H1 (cell line): ENCODE data around the gene CD38. TPM values are rescaled to one million over a fixed set of nuclear protein-coding genes. Genes with fewer than 3 reads are reported as not detected.

Experiments used
- CTCF ChIA-PET: fragments of 300-600 bp; sonication (Branson Sonifier 250); formaldehyde crosslinking; loops from one replicate; lab custom pipeline; 2021; ENCODE audit not compliant: partially characterized antibody; lab: Charles Lee
- POLR2A ChIA-PET: fragments of 300-600 bp; sonication (Branson Sonifier 250); formaldehyde crosslinking; loops from one replicate; lab custom pipeline; 2021; ENCODE audit warnings: inconsistent platforms; ENCODE audit not compliant: partially characterized antibody; lab: Charles Lee
- DNase-seq, 2 experiments: peaks; one replicate each; pipeline versions ENCODE4 v3.0.0 to v3.0.0-alpha.2; 2010 to 2022; ENCODE audit warnings: low spot score in 2 of 2, low read depth in 1 of 2, mixed read lengths in 1 of 2
- FAIRE-seq: peaks from 2 replicates; lab custom pipeline; 2011; peaks lifted over from hg19 to GRCh38; lab: Jason Lieb, UNC
- H2AFZ ChIP-seq: 2 replicates; pipeline ENCODE4 v1.8.1; 2012; ENCODE audit warnings: low read length, inconsistent platforms
- H2AK5ac ChIP-seq: 2 replicates; pipeline ENCODE4 v1.6.1; 2013; ENCODE audit warnings: low read depth, low read length
- H2BK120ac ChIP-seq: replicated peaks from 2 replicates; pipeline ENCODE3; 2013; ENCODE audit warnings: low read depth, low read length, inconsistent platforms
- H2BK12ac ChIP-seq: 2 replicates; pipeline ENCODE4 v1.6.1; 2013; ENCODE audit warnings: low read depth, low read length
- H2BK15ac ChIP-seq: 2 replicates; pipeline ENCODE4 v1.6.1; 2013; ENCODE audit warnings: low read length
- H2BK20ac ChIP-seq: 2 replicates; pipeline ENCODE4 v1.6.1; 2013; ENCODE audit warnings: low read length
- H2BK5ac ChIP-seq: 2 replicates; pipeline ENCODE4 v1.6.1; 2013; ENCODE audit warnings: low read depth, low read length
- H3K14ac ChIP-seq: 2 replicates; pipeline ENCODE4 v1.6.1; 2013; ENCODE audit warnings: inconsistent platforms; ENCODE audit not compliant: insufficient read length
- H3K18ac ChIP-seq: 2 replicates; pipeline ENCODE4 v1.6.1; 2013; ENCODE audit warnings: low read length; ENCODE audit errors: extremely low read depth
- H3K23ac ChIP-seq: 2 replicates; pipeline ENCODE4 v1.6.1; 2013; ENCODE audit warnings: inconsistent platforms; ENCODE audit not compliant: insufficient read length
- H3K23me2 ChIP-seq: 2 replicates; pipeline ENCODE4 v1.6.1; 2013; ENCODE audit warnings: low read depth, low read length
- H3K27ac ChIP-seq: 2 replicates; pipeline ENCODE4 v1.6.1; 2011; ENCODE audit warnings: low read depth, low read length, inconsistent platforms
- H3K27me3 ChIP-seq, 4 experiments: replicated peaks in 1 of 4; 1 replicate in 1 of 4; 2 replicates in 3 of 4; pipeline versions ENCODE4 v1.6.1 to v1.8.1; 2011 to 2013; ENCODE audit warnings: low read length in 3 of 4, mild to moderate bottlenecking in 3 of 4, inconsistent platforms in 2 of 4, mixed read lengths in 2 of 4, moderate library complexity in 1 of 4; ENCODE audit not compliant: control insufficient read depth in 3 of 4, insufficient read depth in 3 of 4; ENCODE audit errors: extremely low read depth in 1 of 4
- H3K36me3 ChIP-seq, 4 experiments: 2 replicates each; pipeline versions ENCODE4 v1.6.1 to v1.8.1; 2011 to 2013; ENCODE audit warnings: mild to moderate bottlenecking in 4 of 4, low read length in 3 of 4, moderate library complexity in 2 of 4, control low read depth in 1 of 4, inconsistent platforms in 1 of 4; ENCODE audit not compliant: insufficient read depth in 4 of 4, control insufficient read depth in 2 of 4
- H3K4ac ChIP-seq: replicated peaks from 2 replicates; pipeline ENCODE3; 2013; ENCODE audit warnings: low read length, low read depth, mixed read lengths, inconsistent platforms; ENCODE audit not compliant: insufficient read length
- H3K4me1 ChIP-seq, 4 experiments: replicated peaks in 1 of 4; 1 replicate in 1 of 4; 2 replicates in 3 of 4; pipeline versions ENCODE4 v1.6.1 to v1.8.1; 2011 to 2013; ENCODE audit warnings: low read length in 3 of 4, inconsistent platforms in 2 of 4, mixed read lengths in 1 of 4; ENCODE audit not compliant: insufficient read depth in 4 of 4, control insufficient read depth in 3 of 4
- H3K4me2 ChIP-seq, 2 experiments: 2 replicates each; pipeline versions ENCODE4 v1.6.1 to v1.8.1; 2011 to 2013; ENCODE audit warnings: low read depth in 2 of 2, low read length in 2 of 2, control low read depth in 1 of 2, inconsistent platforms in 1 of 2, mild to moderate bottlenecking in 1 of 2; ENCODE audit not compliant: insufficient read depth in 1 of 2
- H3K4me3 ChIP-seq, 4 experiments: fragments of 200-600, 300-600 bp in 1 of 4; sonication (generic), shearing (Covaris generic), sonication (Bioruptor Twin) in 1 of 4; 2 replicates each; pipeline versions ENCODE4 v1.5.1 to v1.8.1; 2011 to 2016; ENCODE audit warnings: low read length in 4 of 4, low read depth in 3 of 4, control low read depth in 2 of 4, inconsistent platforms in 2 of 4, mild to moderate bottlenecking in 2 of 4, mixed read lengths in 1 of 4, moderate library complexity in 1 of 4; ENCODE audit not compliant: insufficient read depth in 2 of 4; ENCODE audit errors: extremely low read depth in 1 of 4
- H3K56ac ChIP-seq: replicated peaks from 2 replicates; pipeline ENCODE3; 2013; ENCODE audit warnings: low read depth, mild to moderate bottlenecking, mixed read lengths, low read length, inconsistent platforms; ENCODE audit not compliant: insufficient read length
- H3K79me1 ChIP-seq: 2 replicates; pipeline ENCODE4 v1.6.1; 2013; ENCODE audit warnings: low read depth, low read length, control low read depth
- H3K79me2 ChIP-seq, 2 experiments: 2 replicates each; pipeline versions ENCODE4 v1.6.1 to v1.8.1; 2012 to 2013; ENCODE audit warnings: low read length in 2 of 2, mild to moderate bottlenecking in 2 of 2, inconsistent platforms in 1 of 2; ENCODE audit not compliant: insufficient read depth in 2 of 2, control insufficient read depth in 1 of 2
- H3K9ac ChIP-seq, 4 experiments: replicated peaks in 1 of 4; 1 replicate in 1 of 4; 2 replicates in 3 of 4; pipeline versions ENCODE4 v1.6.1 to v1.8.1; 2011 to 2013; ENCODE audit warnings: low read depth in 3 of 4, low read length in 3 of 4, control low read depth in 2 of 4, mild to moderate bottlenecking in 2 of 4, moderate library complexity in 2 of 4, inconsistent platforms in 1 of 4; ENCODE audit errors: extremely low read depth in 1 of 4
- H3K9me3 ChIP-seq, 2 experiments: 2 replicates each; pipeline versions ENCODE4 v1.6.1 to v1.8.1; 2012 to 2013; ENCODE audit warnings: mild to moderate bottlenecking in 2 of 2, moderate library complexity in 2 of 2, control low read depth in 1 of 2, inconsistent platforms in 1 of 2, low read depth in 1 of 2, low read length in 1 of 2, mixed read lengths in 1 of 2; ENCODE audit not compliant: insufficient read depth in 2 of 2
- H4K20me1 ChIP-seq, 2 experiments: replicated peaks in 1 of 2; 2 replicates each; pipeline versions ENCODE3 to v1.8.1; 2011 to 2013; ENCODE audit warnings: inconsistent platforms in 2 of 2, low read length in 2 of 2, mild to moderate bottlenecking in 1 of 2; ENCODE audit not compliant: insufficient read depth in 2 of 2, control insufficient read depth in 1 of 2
- H4K5ac ChIP-seq: 2 replicates; pipeline ENCODE4 v1.6.1; 2013; ENCODE audit warnings: low read length, low read depth, mixed read lengths, inconsistent platforms; ENCODE audit not compliant: insufficient read length
- H4K8ac ChIP-seq: 2 replicates; pipeline ENCODE4 v1.8.0; 2013; ENCODE audit warnings: mild to moderate bottlenecking, moderate library complexity, low read length, inconsistent platforms; ENCODE audit not compliant: insufficient read depth; ENCODE audit errors: extremely low read depth
- H4K91ac ChIP-seq: replicated peaks from 2 replicates; pipeline ENCODE3; 2013; ENCODE audit warnings: low read length, mixed read lengths, inconsistent platforms; ENCODE audit not compliant: insufficient read length
- BACH1 ChIP-seq: IDR thresholded peaks from 2 replicates; pipeline ENCODE4 v1.6.1; 2012; ENCODE audit warnings: low read length, improper control_type of control experiment
- HDAC6 ChIP-seq: IDR thresholded peaks from one replicate; pipeline ENCODE4 v1.7.1; 2012; ENCODE audit warnings: low read depth, mild to moderate bottlenecking, inconsistent platforms, low read length, moderate library complexity
- JUN ChIP-seq: IDR thresholded peaks from 2 replicates; pipeline ENCODE4 v1.6.1; 2011; ENCODE audit warnings: low read depth, mild to moderate bottlenecking, improper control_type of control experiment, low read length
- KDM4A ChIP-seq: IDR thresholded peaks from one replicate; pipeline ENCODE4 v1.7.1; 2012; ENCODE audit warnings: low read depth, mild to moderate bottlenecking, moderate library complexity, low read length, inconsistent platforms; ENCODE audit not compliant: severe bottlenecking
- MAFK ChIP-seq: IDR thresholded peaks from 2 replicates; pipeline ENCODE4 v1.6.1; 2012; ENCODE audit warnings: low read depth, mild to moderate bottlenecking, improper control_type of control experiment, low read length
- SAP30 ChIP-seq: fragments of 300-600 bp; sonication (generic); IDR thresholded peaks from 2 replicates; pipeline ENCODE4 v1.7.1; 2012; ENCODE audit warnings: low read length, moderate library complexity, mild to moderate bottlenecking, inconsistent platforms; ENCODE audit not compliant: insufficient read depth, insufficient replicate concordance
- SIN3A ChIP-seq, 2 experiments: IDR thresholded peaks in 1 of 2; conservative IDR thresholded peaks in 1 of 2; 2 replicates each; pipeline ENCODE4 v1.6.1; 2011 to 2012; ENCODE audit warnings: low read length in 2 of 2, improper control_type of control experiment in 1 of 2, low read depth in 1 of 2, mild to moderate bottlenecking in 1 of 2
- SUZ12 ChIP-seq: fragments of 200-600 bp; sonication (generic); IDR thresholded peaks from 2 replicates; pipeline ENCODE4 v1.6.1; 2012; ENCODE audit warnings: mild to moderate bottlenecking, inconsistent platforms, low read length, moderate library complexity, mixed read lengths
- TAF7 ChIP-seq: optimal IDR thresholded peaks from 2 replicates; pipeline ENCODE3; 2011; ENCODE audit warnings: low read depth, mild to moderate bottlenecking, inconsistent platforms, low read length, moderate library complexity, borderline replicate concordance
- TBP ChIP-seq: IDR thresholded peaks from 2 replicates; pipeline ENCODE4 v1.6.1; 2011; ENCODE audit warnings: low read depth, low read length, improper control_type of control experiment
- ZNF274 ChIP-seq: IDR thresholded peaks from 2 replicates; pipeline ENCODE4 v1.7.0; 2012; ENCODE audit warnings: low read length, borderline replicate concordance; ENCODE audit errors: extremely low read depth
- WGBS, 2 experiments: shearing (Covaris generic) in 1 of 2; methylation state at CpG; one replicate each; pipeline versions ENCODE4 v1.1.6 to v1.1.7; 2013 to 2015; ENCODE audit warnings: low lambda C conversion rate in 2 of 2, mixed read lengths in 2 of 2, inconsistent platforms in 1 of 2, low coverage in 1 of 2, missing lambda C conversion rate in 1 of 2; ENCODE audit not compliant: insufficient replicate concordance in 2 of 2, insufficient coverage in 1 of 2, insufficient read length in 1 of 2; ENCODE audit errors: extremely low coverage in 1 of 2, missing lambda C conversion rate in 1 of 2; 5-methylcytosine and 5-hydroxymethylcytosine counted together
- polyA plus RNA-seq, 7 experiments: library from polyadenylated mRNA; depleted of rRNA in 3 of 7; stranded (reverse) in 5 of 7; unstranded in 2 of 7; fragments of >200 nt in 5 of 7; fragments of 200-250 nt in 2 of 7; gene quantifications; 1 replicate in 5 of 7; 2 replicates in 1 of 7; 4 replicates in 1 of 7; pipeline versions ENCODE4 v1.2.1 to v1.2.3, GENCODE V29; 2011 to 2013; ENCODE audit warnings: missing spikeins in 2 of 7, mixed read lengths in 2 of 7
- total RNA-seq: library from RNA; stranded (reverse); fragmentation: NEBNext Ultra II Directional; extraction: Animal tissue kit (Norgen Biotek cat#: 25700); gene quantifications from 2 replicates; pipeline ENCODE4 v1.2.1, GENCODE V29; 2021
- TF ChIP-seq, protein P1 (sequence below): IDR thresholded peaks from 2 replicates; pipeline ENCODE4 v1.6.1; 2012; ENCODE audit warnings: inconsistent platforms

The CD38 gene
- total and polyA plus RNA-seq, 2 of the 8 experiments (the other 6 are each of a cell fraction or from before 2014, with no cell fraction given), result 0.14 to 0.24 TPM

- H3K4me1 ChIP-seq, result no peaks in the 10 kb centered on the region
- 91% methylated on average over 3 of the region's 3 CpGs; no CpG with 5 or more reads in 1 of the 2 experiments for WGBS, 2 experiments
- H3K18ac ChIP-seq, result no peak overlapping the region
- H3K27me3 ChIP-seq, result no peaks in the 10 kb centered on the region
- no peak overlapping the region for H3K4me3 ChIP-seq
- no peak overlapping the region for H3K4ac ChIP-seq
- ChIA-PET CTCF (interaction anchor here (0.5 to 1.9 kb wide), 5 partner anchors 17 to 151 kb away, joined by 3 to 5 read pairs (median 3); no protein-coding TSS in a partner anchor), POLR2A (no interaction called here)
- no peak overlapping the region for H2BK15ac ChIP-seq
- no peaks in the 10 kb centered on the region for H3K36me3 ChIP-seq
- DNase-seq, result no peak
- no peaks in the 10 kb centered on the region for H3K9me3 ChIP-seq
- H2BK5ac ChIP-seq, result no peak overlapping the region
- no peak overlapping the region for H3K27ac ChIP-seq
- no peak overlapping the region for H2AK5ac ChIP-seq
- H3K79me1 ChIP-seq, result no peaks in the 10 kb centered on the region
- no peaks in the 10 kb centered on the region for H3K23me2 ChIP-seq
- H3K14ac ChIP-seq, result no peak overlapping the region
- no peak overlapping the region for H2AFZ ChIP-seq
- H3K4me2 ChIP-seq, result no peak overlapping the region
- H4K20me1 ChIP-seq, result no peaks in the 10 kb centered on the region
- no peak overlapping the region for H3K9ac ChIP-seq
- H2BK120ac ChIP-seq, result no peak overlapping the region
- no peak overlapping the region for H2BK12ac ChIP-seq
- H3K56ac ChIP-seq, result no peak overlapping the region
- H4K91ac ChIP-seq, result no peak overlapping the region
- no peak for FAIRE-seq
- no peaks in the 10 kb centered on the region for H3K79me2 ChIP-seq
- H4K8ac ChIP-seq, result no peak overlapping the region
- no peak overlapping the region for H4K5ac ChIP-seq
- no peak overlapping the region for H2BK20ac ChIP-seq
- no peak overlapping the region for H3K23ac ChIP-seq
- no peak for TF ChIP-seq MAFK
- TF ChIP-seq TBP, result no peak
- TF ChIP-seq TAF7, result no peak
- no peak for TF ChIP-seq ZNF274
- no peak for TF ChIP-seq SAP30
- TF ChIP-seq KDM4A, result no peak
- TF ChIP-seq BACH1, result no peak
- no peak for TF ChIP-seq HDAC6
- TF ChIP-seq SIN3A (conservative IDR thresholded peaks at IDR 0.05 in 1 of 2, IDR thresholded peaks at IDR 0.05 in 1 of 2; ENCODE audit: low read depth in 1 of 2, low read length in 2 of 2), result no peak
- TF ChIP-seq, protein P1, sequence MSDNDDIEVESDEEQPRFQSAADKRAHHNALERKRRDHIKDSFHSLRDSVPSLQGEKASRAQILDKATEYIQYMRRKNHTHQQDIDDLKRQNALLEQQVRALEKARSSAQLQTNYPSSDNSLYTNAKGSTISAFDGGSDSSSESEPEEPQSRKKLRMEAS, result no peak
- no peak for TF ChIP-seq SUZ12
- no peak for TF ChIP-seq JUN
Measured at GRCh38 chr4:15832523-15833451, 54.7 kb downstream of the CD38 start.
